Measurements from ENCODE around the gene GABRR2. TPM values are rescaled to one million over a fixed set of nuclear protein-coding genes. Genes with fewer than 3 reads are reported as not detected.

Gene GABRR2
- 1 to 10 TPM in 2 of 3 donors, under 1 TPM in 1; 0.57 to 2.2 (median 1.0) TPM for total RNA-seq
- 1.2 TPM for total RNA-seq (2013)

DNA sequence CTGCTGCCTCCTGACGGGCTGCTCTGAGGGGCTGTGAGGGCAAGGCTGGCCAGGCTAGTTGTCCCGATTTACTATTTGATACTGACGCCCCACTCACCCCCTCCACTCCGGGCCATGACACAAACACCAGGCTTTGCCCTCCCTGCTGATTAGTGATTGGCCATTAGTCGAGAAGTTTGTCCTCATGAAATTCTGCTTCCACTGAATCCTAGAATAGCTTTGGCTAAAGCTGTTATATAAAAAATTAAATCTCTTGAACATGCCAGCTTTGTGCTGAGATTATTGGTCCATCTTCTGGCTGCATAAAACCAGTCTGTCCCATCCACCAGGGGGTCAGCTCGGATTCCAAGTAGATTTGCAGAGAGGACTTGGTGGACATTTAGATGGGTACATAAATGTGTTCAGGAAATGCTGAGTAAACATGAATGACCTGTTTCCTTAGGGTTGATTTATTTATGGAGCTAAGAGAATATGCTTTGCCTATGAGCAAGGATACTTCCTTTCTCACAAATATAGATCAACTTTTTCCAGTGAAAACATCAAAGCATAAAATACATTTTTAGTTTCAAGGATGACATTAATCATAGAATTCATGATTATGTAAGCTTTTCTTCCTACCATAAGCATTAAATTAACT, at the start of gene GABRR2:
TSS of gene GABRR2 (minus strand) at position 51 of the 637 bp plus-strand sequence. CDS start 134 bp downstream, outside the sequence.
- Mint-ChIP-seq H3K27me3 (ENCODE audit: low read depth in 2 of 2) (no peaks in the 10 kb centered on the region), H3K27ac (no peak within 1 kb of the TSS)

DNA sequence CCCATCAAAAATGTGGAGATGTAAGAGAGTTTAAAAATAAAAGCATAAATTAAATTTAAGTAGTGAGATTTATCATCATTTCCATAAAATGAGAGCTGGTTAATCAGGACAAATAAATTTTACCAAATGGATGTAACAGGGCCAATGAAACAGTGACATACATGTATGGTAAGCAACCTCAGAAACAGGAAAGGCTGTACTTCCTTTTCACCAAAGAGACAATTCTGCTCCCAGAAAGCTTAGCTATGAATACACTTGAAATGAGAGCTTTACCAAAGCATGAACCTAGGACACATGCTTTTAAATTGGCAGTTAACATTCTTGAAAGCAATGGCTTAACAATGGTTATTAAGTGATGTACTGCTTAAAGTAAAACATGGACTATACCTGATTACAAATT, 49.5 kb upstream of the GABRR2 start:
- intact Hi-C loops (cut with micrococcal nuclease) = no loop called here
- Histone ChIP-seq H3K27ac (ENCODE audit: low read length) (no peak overlapping the region), H3K9me3 (ENCODE audit: control insufficient read depth, insufficient read depth, low read length) (no peaks in the 10 kb centered on the region), H3K27me3 (ENCODE audit: control insufficient read depth, insufficient read depth, low read length) (peaks cover 2% of the 10 kb centered on the region), H3K36me3 (ENCODE audit: control insufficient read depth, insufficient read depth, low read length) (no peaks in the 10 kb centered on the region), H3K4me1 (ENCODE audit: control insufficient read depth, insufficient read depth, low read length) (peaks cover 2% of the 10 kb centered on the region), H3K4me3 (ENCODE audit: low read length) (no peak overlapping the region)
- Mint-ChIP-seq H3K36me3 (no peaks in the 10 kb centered on the region), H3K27ac (no peak overlapping the region), H3K4me1 (peaks cover 1 to 6% of the 10 kb centered on the region in 2 donors), H3K9me3 (no peaks in the 10 kb centered on the region), H3K4me3 (no peak overlapping the region), H3K27me3 (ENCODE audit: low read depth in 2 of 2) (peaks cover 0 to 26% of the 10 kb centered on the region in 2 donors)
- no peak for ATAC-seq
- no peak for DNase-seq
- TF ChIP-seq, protein P1, sequence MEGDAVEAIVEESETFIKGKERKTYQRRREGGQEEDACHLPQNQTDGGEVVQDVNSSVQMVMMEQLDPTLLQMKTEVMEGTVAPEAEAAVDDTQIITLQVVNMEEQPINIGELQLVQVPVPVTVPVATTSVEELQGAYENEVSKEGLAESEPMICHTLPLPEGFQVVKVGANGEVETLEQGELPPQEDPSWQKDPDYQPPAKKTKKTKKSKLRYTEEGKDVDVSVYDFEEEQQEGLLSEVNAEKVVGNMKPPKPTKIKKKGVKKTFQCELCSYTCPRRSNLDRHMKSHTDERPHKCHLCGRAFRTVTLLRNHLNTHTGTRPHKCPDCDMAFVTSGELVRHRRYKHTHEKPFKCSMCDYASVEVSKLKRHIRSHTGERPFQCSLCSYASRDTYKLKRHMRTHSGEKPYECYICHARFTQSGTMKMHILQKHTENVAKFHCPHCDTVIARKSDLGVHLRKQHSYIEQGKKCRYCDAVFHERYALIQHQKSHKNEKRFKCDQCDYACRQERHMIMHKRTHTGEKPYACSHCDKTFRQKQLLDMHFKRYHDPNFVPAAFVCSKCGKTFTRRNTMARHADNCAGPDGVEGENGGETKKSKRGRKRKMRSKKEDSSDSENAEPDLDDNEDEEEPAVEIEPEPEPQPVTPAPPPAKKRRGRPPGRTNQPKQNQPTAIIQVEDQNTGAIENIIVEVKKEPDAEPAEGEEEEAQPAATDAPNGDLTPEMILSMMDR (IDR thresholded peaks at IDR 0.05) = no peak

More for the DNA sequence above, at the start of gene GABRR2:
- H3K9me3 Mint-ChIP-seq = no peaks in the 10 kb centered on the region
- no peak for ATAC-seq
- no peak within 1 kb of the TSS for H3K4me3 ChIP-seq (ENCODE audit: low read length)
- peaks cover 8% of the 10 kb centered on the region for H3K36me3 Mint-ChIP-seq
- peaks cover 4 to 6% of the 10 kb centered on the region in 2 donors for H3K4me1 Mint-ChIP-seq
- H3K9me3 ChIP-seq (ENCODE audit: control insufficient read depth, insufficient read depth, low read length) = no peaks in the 10 kb centered on the region
- H3K36me3 ChIP-seq (ENCODE audit: control insufficient read depth, insufficient read depth, low read length) = no peaks in the 10 kb centered on the region
- DNase-seq = no peak
- no peak within 1 kb of the TSS for H3K4me3 Mint-ChIP-seq
- H3K27ac ChIP-seq (ENCODE audit: low read length) = no peak within 1 kb of the TSS
- WGBS (ENCODE audit: insufficient coverage) = 98% methylated on average over 6 of the region's 6 CpGs
- intact Hi-C loops (cut with micrococcal nuclease) = no loop called here
- H3K27me3 ChIP-seq (ENCODE audit: control insufficient read depth, insufficient read depth, low read length) = no peaks in the 10 kb centered on the region
- no peaks in the 10 kb centered on the region for H3K4me1 ChIP-seq (ENCODE audit: control insufficient read depth, insufficient read depth, low read length)
- TF ChIP-seq, protein P1 (IDR thresholded peaks at IDR 0.05) = no peak

DNA sequence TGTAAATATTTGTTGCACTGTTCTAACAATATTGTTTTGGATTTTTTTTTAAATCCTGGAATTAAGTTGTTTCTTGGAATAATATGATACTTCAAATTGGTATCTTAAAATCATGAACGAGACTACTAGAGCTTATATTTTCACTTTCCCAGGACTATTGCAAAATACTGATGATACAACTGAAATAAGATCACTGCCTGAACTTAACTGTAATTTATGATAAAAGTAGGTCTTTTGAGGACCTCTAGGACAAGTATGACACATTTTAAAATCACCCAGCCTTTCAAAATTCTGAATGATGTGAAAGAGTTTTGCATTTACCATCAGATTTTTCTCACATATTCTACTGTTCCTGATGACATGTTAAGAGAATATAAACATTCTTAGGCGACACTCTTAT, 46.1 kb upstream of the GABRR2 start:
- H3K9me3 Mint-ChIP-seq = no peaks in the 10 kb centered on the region
- no peak overlapping the region for H3K27ac ChIP-seq (ENCODE audit: low read length)
- H3K36me3 Mint-ChIP-seq = no peaks in the 10 kb centered on the region
- TF ChIP-seq, protein P1 (IDR thresholded peaks at IDR 0.05) = no peak
- H3K27ac Mint-ChIP-seq = no peak overlapping the region
- H3K27me3 Mint-ChIP-seq (ENCODE audit: low read depth in 2 of 2) = peaks cover 0 to 9% of the 10 kb centered on the region in 2 donors
- WGBS (ENCODE audit: insufficient coverage) = 89% methylated on average over 1 of the region's 2 CpGs
- no peaks in the 10 kb centered on the region for H3K9me3 ChIP-seq (ENCODE audit: control insufficient read depth, insufficient read depth, low read length)
- H3K4me3 Mint-ChIP-seq = no peak overlapping the region
- H3K4me1 ChIP-seq (ENCODE audit: control insufficient read depth, insufficient read depth, low read length) = peaks cover 2% of the 10 kb centered on the region
- no peaks in the 10 kb centered on the region for H3K36me3 ChIP-seq (ENCODE audit: control insufficient read depth, insufficient read depth, low read length)
- DNase-seq = no peak
- intact Hi-C loops (cut with micrococcal nuclease) = no loop called here
- no peak for ATAC-seq
- H3K4me1 Mint-ChIP-seq = peaks cover 13 to 14% of the 10 kb centered on the region in 2 donors
- no peaks in the 10 kb centered on the region for H3K27me3 ChIP-seq (ENCODE audit: control insufficient read depth, insufficient read depth, low read length)
- no peak overlapping the region for H3K4me3 ChIP-seq (ENCODE audit: low read length)

Measured in natural killer cell (primary cell).